TTC549 (cell line): ENCODE measurements around the gene AP3S1.

Experiments
- FAIRE-seq: peaks from 2 replicates; lab custom pipeline; 2012; peaks lifted over from hg19 to GRCh38; lab: Jason Lieb, UNC

Gene AP3S1

GRCh38 chr5:115940080-115940810 lies 98.5 kb downstream of the AP3S1 start:
- no peak for FAIRE-seq

GRCh38 chr5:115941051-115941675 lies 99.4 kb downstream of the AP3S1 start:
- FAIRE-seq: no peak

- no peak for FAIRE-seq
Measured at GRCh38 chr5:115944501-115944900, 102.8 kb downstream of the AP3S1 start.

DNA sequence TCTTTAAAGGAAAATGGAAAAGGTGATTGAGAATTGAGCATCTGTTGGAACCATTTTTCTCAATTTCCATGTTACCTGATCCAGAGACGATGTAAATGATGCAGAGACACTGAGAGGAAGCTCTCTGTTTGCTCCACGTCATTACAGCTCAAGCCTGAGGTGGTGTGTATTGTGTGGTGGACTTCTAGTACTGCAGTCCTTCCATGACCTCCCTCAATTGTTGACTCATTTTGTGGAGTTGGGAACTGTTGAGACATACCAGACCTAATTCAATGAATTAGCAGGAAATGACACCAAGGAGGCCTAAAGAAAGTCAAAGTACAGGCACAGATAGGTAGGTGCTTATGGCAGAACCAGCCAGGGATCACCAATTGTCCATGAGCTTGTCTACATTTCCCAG lies 104.9 kb downstream of the AP3S1 start:
- FAIRE-seq: no peak

DNA sequence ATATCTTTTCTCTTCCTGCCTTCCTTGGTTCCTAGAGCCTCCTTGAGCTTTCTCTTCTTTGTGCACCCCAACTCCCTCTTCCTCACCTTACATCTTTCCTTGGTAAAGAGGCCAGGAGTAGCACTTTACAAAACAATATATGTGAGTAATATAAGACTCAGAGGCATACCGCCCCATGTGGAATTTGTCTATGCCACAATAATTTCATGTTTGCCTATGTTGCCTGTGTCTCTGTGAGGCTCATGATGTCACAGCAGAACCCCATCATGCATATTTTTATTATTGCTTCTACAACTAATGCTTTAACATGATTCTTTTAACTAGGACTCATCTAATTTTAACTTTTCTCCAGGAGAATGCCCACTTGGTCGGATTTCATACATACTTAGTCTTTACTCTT lies 105.5 kb downstream of the AP3S1 start:
- no peak for FAIRE-seq

DNA sequence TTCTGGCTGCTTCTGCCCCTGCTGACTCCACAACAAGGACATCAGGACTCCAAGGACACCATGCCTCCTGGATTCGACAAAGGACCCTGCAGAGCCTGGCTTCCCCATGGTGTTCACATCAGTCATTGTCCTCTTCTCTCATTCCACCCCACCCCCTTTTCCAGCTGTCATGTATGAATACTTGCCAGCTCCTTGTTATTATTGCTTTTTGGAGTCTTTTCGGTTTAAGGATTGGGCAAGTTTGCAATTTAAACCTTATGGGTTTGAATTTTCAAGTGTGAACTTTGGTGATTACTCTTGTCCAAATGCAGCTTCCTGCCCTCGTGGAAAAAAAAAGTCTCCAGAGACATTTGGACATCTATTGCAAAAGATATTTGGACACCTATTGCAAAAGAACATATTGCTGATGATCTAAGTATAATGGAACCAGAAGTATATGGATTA lies 106.4 kb downstream of the AP3S1 start:
- FAIRE-seq: no peak

- FAIRE-seq: no peak
Measured at GRCh38 chr5:115949096-115949495, 107.4 kb downstream of the AP3S1 start.

GRCh38 chr5:115952588-115952987 lies 110.9 kb downstream of the AP3S1 start:
- no peak for FAIRE-seq

DNA sequence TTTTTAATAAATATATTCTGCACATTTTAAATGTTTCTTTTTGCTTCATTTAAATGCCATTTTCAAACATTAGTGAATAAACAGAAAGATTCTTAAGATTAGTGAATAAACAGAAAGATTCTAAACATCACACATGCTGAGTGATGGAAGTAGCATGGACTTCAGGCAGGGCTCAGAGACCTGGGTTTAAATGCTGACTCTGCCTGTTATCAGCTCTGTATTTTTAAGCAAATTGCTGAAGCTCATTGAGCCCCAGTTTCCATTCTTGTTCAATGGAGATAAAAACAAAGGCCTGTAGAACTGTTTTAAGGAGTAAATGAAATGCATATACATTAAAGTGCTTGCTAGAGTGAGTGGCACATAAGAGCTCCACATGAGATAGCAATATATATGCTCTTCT lies 112.4 kb downstream of the AP3S1 start:
- FAIRE-seq: no peak

- no peak for FAIRE-seq
Measured at GRCh38 chr5:115956957-115957356, 115.2 kb downstream of the AP3S1 start.

DNA sequence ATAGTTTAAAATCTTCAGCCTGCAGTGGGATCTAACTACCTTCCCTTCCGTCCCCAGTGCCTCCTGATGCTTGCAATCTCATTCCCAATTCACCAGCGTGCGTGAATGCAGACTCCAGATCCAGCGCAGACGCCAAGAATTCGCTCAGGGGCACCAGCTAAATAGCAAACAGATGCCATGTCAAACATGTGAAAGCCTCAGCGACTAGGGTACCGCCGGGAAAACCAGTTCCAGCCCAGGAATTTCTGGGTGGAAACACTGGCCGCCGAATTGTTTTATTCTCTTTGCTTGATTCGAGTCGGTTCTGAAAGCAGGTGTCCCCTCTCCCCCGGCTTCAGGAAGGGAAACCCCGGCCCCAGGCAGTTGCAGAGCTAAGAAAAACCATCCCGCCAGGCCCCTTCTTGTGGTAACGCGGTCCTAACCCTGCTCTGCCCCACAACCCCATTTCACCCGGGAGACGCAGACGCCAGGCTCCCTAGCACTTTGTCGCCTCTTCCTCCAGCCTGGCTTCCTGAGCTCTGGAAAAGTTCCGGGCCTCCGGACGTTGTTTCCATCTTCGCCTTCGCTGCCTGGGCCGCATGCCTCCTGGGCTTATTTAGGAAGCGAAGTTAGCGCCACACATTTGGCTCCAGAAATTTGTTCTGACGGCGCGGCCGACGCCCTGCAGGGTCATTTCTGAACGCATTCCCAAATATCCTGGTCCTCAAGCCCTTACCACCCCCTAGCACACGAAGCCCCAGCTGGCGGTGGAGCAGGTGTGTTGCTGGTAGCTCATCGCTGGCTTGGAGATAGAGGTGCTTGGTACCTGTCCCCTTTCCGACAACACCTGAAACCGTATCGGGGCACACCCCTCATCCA lies 119.9 kb downstream of the AP3S1 start:
- no peak for FAIRE-seq

DNA sequence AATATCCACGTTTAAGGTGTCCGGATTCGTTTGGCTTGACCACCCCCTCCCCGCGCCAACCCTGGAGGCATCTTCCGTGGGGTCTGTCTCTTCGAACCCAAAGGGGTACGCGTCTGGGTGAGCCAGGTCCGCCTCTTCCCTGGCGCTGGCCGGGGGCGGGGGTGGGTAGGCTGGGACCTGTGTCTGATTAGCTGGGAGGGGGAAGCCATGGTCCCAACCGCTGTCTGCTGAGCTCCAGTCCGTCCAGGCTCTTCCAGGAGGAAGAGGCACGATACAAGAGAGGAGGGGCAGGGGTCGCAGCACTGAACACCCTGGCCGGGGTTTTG lies 120.5 kb downstream of the AP3S1 start, which contains the start of gene LVRN:
Gene LVRN, plus strand, starts transcription at position 237 of the 326 bp plus-strand sequence. CDS start 143 bp downstream, outside the sequence.
- no peak for FAIRE-seq

- no peak for FAIRE-seq
Measured at GRCh38 chr5:115962565-115963402, 121.0 kb downstream of the AP3S1 start.

- FAIRE-seq: no peak
Measured at GRCh38 chr5:115963566-115963965, 121.8 kb downstream of the AP3S1 start.
